Suprapubic skin (tissue), 4 donors: Measurements from ENCODE around the gene CRYBG3. TPM values are rescaled to one million over a fixed set of nuclear protein-coding genes. Genes with fewer than 3 reads are reported as not detected.

ENCODE experiments used
- DNase-seq, 2 donors: peaks; one replicate each; pipeline ENCODE4 v3.0.0-alpha.2; 2019; ENCODE audit warnings: low spot score in 2 of 2
- H3K27ac ChIP-seq: fragments of 200-600 bp; sonication (generic); one replicate; pipeline ENCODE4 v1.5.1; 2019
- H3K27me3 ChIP-seq: fragments of 200-600 bp; sonication (generic); one replicate; pipeline ENCODE4 v1.5.1; 2019
- H3K36me3 ChIP-seq: fragments of 200-600 bp; sonication (generic); one replicate; pipeline ENCODE4 v1.5.1; 2019
- H3K4me1 ChIP-seq: fragments of 200-600 bp; sonication (generic); one replicate; pipeline ENCODE4 v1.5.1; 2019
- H3K4me3 ChIP-seq: fragments of 200-600 bp; sonication (generic); one replicate; pipeline ENCODE4 v1.5.1; 2019; ENCODE audit warnings: mild to moderate bottlenecking
- H3K9me3 ChIP-seq: fragments of 200-600 bp; sonication (generic); one replicate; pipeline ENCODE4 v1.5.1; 2019
- EP300 ChIP-seq: sonication (generic); formaldehyde crosslinking; IDR thresholded peaks from one replicate; pipeline ENCODE4 v1.6.1; 2017; ENCODE audit warnings: antibody characterized with exemption
- POLR2A ChIP-seq, 2 donors: fragments of 450-650 bp; IDR thresholded peaks; one replicate each; pipeline ENCODE4 v1.6.1; 2017; ENCODE audit warnings: antibody characterized with exemption in 2 of 2, mild to moderate bottlenecking in 2 of 2, moderate library complexity in 2 of 2
- POLR2AphosphoS5 ChIP-seq, 3 donors: sonication (generic); formaldehyde crosslinking; IDR thresholded peaks; one replicate each; pipeline ENCODE4 v1.6.1; 2017; ENCODE audit warnings: antibody characterized with exemption in 3 of 3
- WGBS: methylation state at CpG from one replicate; pipeline ENCODE4 v1.1.5; 2018; 5-methylcytosine and 5-hydroxymethylcytosine counted together
- total RNA-seq, 4 donors: library from RNA; depleted of rRNA; stranded (reverse); fragments of >200 nt; gene quantifications; one replicate each; pipeline ENCODE4 v1.1.0, GENCODE V29; 2016
- TF ChIP-seq, protein P1 (sequence below), 2 donors: fragments of 200-600 bp in 1 of 2; fragments of 450-650 bp in 1 of 2; sonication (generic) in 1 of 2; IDR thresholded peaks; one replicate each; pipeline ENCODE4 v1.5.1; 2016 to 2019; ENCODE audit warnings: antibody characterized with exemption in 2 of 2, mild to moderate bottlenecking in 1 of 2, moderate library complexity in 1 of 2

The CRYBG3 gene
- total RNA-seq, 4 donors from 2014 or later, result 28.8 to 49.6 (median 33.3) TPM

DNA sequence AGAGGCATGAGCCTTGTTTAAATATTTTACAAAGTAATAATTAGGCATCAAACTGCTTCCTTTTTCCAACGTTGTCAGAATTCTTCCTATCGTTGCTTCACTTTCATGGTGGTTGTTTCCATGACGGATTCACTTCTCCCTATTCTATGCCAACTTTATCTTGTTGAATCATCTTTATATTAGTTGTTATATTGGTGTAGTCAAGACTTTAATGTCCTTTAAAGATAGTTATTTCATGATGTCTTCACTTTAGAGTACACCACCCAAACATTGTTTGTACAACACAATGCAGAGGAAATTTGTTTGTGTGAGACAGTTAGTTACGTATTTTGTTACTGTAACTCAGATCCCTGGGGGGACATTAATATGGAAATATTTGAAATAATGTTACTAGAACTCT is 61.9 kb downstream of the CRYBG3 start:
- Histone ChIP-seq H3K9me3 (no peaks in the 10 kb centered on the region), H3K27ac (no peak overlapping the region), H3K4me3 (no peak overlapping the region), H3K36me3 (peaks cover 13% of the 10 kb centered on the region), H3K4me1 (peaks cover 23% of the 10 kb centered on the region), H3K27me3 (no peaks in the 10 kb centered on the region)
- WGBS, result 50% methylated on average over 4 of the region's 4 CpGs
- TF ChIP-seq EP300, result no peak
- TF ChIP-seq POLR2A (IDR thresholded peaks at IDR 0.05), result no peak
- TF ChIP-seq, protein P1, sequence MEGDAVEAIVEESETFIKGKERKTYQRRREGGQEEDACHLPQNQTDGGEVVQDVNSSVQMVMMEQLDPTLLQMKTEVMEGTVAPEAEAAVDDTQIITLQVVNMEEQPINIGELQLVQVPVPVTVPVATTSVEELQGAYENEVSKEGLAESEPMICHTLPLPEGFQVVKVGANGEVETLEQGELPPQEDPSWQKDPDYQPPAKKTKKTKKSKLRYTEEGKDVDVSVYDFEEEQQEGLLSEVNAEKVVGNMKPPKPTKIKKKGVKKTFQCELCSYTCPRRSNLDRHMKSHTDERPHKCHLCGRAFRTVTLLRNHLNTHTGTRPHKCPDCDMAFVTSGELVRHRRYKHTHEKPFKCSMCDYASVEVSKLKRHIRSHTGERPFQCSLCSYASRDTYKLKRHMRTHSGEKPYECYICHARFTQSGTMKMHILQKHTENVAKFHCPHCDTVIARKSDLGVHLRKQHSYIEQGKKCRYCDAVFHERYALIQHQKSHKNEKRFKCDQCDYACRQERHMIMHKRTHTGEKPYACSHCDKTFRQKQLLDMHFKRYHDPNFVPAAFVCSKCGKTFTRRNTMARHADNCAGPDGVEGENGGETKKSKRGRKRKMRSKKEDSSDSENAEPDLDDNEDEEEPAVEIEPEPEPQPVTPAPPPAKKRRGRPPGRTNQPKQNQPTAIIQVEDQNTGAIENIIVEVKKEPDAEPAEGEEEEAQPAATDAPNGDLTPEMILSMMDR (IDR thresholded peaks at IDR 0.05), result no peak
- no peak for TF ChIP-seq POLR2AphosphoS5 (IDR thresholded peaks at IDR 0.05)
- DNase-seq, result no peak

GRCh38 chr3:97884586-97885123 is 62.8 kb downstream of the CRYBG3 start:
- no peak for TF ChIP-seq POLR2AphosphoS5 (IDR thresholded peaks at IDR 0.05)
- TF ChIP-seq EP300, result no peak
- TF ChIP-seq, protein P1 (IDR thresholded peaks at IDR 0.05), result no peak
- H3K36me3 ChIP-seq, result peaks cover 21% of the 10 kb centered on the region
- H3K27me3 ChIP-seq, result no peaks in the 10 kb centered on the region
- no peaks in the 10 kb centered on the region for H3K9me3 ChIP-seq
- 53% methylated on average over 2 of the region's 2 CpGs for WGBS
- DNase-seq, result no peak
- H3K4me1 ChIP-seq, result peaks cover 23% of the 10 kb centered on the region
- no peak overlapping the region for H3K4me3 ChIP-seq
- no peak overlapping the region for H3K27ac ChIP-seq

DNA sequence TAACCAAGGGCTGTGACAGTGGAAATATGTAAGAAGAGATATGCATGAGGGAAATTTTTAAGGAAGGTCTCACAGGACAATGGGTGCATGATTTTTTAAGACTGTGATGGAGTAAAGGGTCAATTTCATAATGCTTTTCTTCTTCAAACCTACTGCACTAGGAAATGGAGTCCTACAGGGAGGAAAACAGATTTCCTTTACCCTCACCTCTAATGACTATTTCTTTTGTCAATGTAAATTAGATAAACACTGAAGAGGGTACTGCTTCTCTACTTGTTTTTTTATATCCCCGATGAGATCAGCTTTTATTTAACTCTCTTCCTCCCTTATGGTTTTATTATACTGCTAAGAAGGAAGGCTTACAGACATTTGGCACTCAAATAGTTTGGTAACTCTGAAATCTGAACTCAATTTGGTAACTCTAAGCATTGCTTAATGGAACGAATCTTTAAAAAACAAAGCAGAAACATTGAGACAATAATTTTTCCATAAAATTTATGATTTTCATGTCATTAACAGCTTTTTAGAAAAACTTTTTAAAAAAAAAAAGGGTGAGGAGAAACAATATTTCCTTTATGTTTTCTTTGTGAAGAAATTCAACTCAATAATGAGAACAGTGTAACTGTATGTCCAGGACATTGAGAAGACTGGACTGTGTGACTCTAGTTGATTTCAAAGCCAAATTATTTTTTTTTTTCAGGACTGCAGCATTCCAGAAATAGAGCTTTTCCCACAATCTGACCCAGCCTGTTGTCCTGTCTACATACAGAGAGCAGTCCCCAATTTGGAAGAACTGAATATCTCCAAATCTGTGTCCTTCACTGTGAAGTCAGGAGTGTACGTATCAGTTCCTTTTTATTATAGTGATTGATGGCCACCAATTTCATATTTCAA is 64.4 kb downstream of the CRYBG3 start:
- Histone ChIP-seq H3K4me1 (peaks cover 23% of the 10 kb centered on the region), H3K9me3 (no peaks in the 10 kb centered on the region), H3K27ac (no peak overlapping the region), H3K36me3 (peaks cover 21% of the 10 kb centered on the region), H3K27me3 (no peaks in the 10 kb centered on the region), H3K4me3 (no peak overlapping the region)
- 51% methylated on average over 3 of the region's 3 CpGs for WGBS
- no peak for DNase-seq
- TF ChIP-seq POLR2AphosphoS5 (IDR thresholded peaks at IDR 0.05), result no peak

DNA sequence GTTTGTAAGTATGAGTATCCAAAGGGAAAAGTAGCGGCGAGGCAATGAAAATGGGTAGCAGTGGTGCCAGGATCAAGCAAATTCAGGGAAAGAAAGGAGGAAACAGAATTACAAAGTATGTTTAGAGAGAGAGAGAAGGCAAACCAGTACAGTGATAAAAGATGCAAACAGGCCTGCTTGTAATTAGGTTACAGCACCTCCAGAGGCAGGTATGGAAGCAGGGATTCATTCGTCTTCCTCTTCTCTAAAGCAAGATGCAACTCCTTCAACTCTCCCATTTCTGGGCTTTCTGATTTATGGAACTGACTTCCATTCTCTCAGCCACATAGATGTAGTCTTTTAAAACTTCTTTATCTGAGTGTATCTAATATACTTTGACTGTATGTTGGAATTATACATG is 68.0 kb downstream of the CRYBG3 start:
- TF ChIP-seq POLR2AphosphoS5 (IDR thresholded peaks at IDR 0.05) (no peak), EP300 (no peak), POLR2A (IDR thresholded peaks at IDR 0.05) (no peak)
- TF ChIP-seq, protein P1 (IDR thresholded peaks at IDR 0.05), result no peak

GRCh38 chr3:97892852-97893251 is 71.0 kb downstream of the CRYBG3 start:
- H3K4me1 ChIP-seq, result no peaks in the 10 kb centered on the region
- H3K9me3 ChIP-seq, result no peaks in the 10 kb centered on the region
- H3K27ac ChIP-seq, result no peak overlapping the region
- no peak for DNase-seq
- H3K4me3 ChIP-seq, result no peak overlapping the region
- 93% methylated on average over 1 of the region's 1 CpG for WGBS
- TF ChIP-seq POLR2AphosphoS5 (IDR thresholded peaks at IDR 0.05), result no peak
- no peak for TF ChIP-seq EP300
- TF ChIP-seq POLR2A (IDR thresholded peaks at IDR 0.05), result no peak
- TF ChIP-seq, protein P1 (IDR thresholded peaks at IDR 0.05), result no peak
- H3K27me3 ChIP-seq, result no peaks in the 10 kb centered on the region
- H3K36me3 ChIP-seq, result peaks cover 26% of the 10 kb centered on the region

More for the DNA sequence above, 68.0 kb downstream of the CRYBG3 start:
- DNase-seq, result no peak
- Histone ChIP-seq H3K36me3 (peaks cover 16% of the 10 kb centered on the region), H3K27me3 (no peaks in the 10 kb centered on the region), H3K4me1 (peaks cover 10% of the 10 kb centered on the region), H3K9me3 (no peaks in the 10 kb centered on the region), H3K4me3 (no peak overlapping the region), H3K27ac (no peak overlapping the region)
- 88% methylated on average over 3 of the region's 3 CpGs for whole genome bisulfite sequencing
